HG03575 (cell line): ENCODE results near the gene RNF8.
"Not testable (repeated sequence)": the region's sequence is repeated elsewhere in the genome, so short reads cannot be mapped to it uniquely, and the experiment has no call there.

ENCODE experiments used
- ATAC-seq: cut with Tn5 transposase; IDR thresholded peaks from one replicate; pipeline ENCODE4 v1.9.1; 2021; ENCODE audit not compliant: unreplicated experiment, insufficient number of reproducible peaks, low FRiP score; ENCODE audit errors: extremely low read depth

Gene RNF8, protein sequence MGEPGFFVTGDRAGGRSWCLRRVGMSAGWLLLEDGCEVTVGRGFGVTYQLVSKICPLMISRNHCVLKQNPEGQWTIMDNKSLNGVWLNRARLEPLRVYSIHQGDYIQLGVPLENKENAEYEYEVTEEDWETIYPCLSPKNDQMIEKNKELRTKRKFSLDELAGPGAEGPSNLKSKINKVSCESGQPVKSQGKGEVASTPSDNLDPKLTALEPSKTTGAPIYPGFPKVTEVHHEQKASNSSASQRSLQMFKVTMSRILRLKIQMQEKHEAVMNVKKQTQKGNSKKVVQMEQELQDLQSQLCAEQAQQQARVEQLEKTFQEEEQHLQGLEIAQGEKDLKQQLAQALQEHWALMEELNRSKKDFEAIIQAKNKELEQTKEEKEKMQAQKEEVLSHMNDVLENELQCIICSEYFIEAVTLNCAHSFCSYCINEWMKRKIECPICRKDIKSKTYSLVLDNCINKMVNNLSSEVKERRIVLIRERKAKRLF

DNA sequence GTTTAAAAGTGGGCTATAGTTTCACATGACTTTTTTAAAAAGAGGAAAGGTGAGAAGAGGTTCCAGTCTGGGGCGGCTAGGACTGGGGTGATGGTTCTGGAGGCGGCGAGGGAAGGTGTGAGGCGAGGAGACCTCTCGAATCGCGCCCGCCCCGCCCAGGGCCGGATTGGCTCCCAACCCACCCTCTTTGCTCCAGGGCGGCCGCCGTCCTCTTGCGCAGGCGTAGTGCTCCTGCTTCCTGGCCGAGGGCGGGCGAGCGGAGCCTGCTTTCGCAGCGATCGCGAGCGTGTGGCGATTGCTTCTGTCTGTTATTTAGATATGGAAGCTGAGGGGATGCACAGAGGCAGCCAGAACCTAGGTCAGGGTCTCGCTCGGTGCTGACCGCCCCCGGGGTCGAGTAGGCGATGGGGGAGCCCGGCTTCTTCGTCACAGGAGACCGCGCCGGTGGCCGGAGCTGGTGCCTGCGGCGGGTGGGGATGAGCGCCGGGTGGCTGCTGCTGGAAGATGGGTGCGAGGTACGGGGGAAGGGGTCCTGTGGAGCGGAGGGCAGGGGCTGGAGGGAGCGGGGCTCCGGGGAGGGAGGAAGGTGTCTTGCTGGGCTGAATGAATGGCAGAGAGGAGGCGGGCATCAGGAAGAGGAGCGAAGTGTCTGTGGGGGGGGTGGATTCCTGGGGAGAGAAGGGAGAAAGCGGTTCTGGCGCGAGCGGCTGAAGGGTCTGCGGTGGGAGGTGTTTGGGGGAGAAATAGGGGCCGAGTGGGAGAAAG, at the start of gene RNF8:
RNF8 (plus strand) TSS at position 223 of the 765 bp plus-strand sequence; CDS start at position 405, 182 bp downstream.
- ATAC-seq: no peak

DNA sequence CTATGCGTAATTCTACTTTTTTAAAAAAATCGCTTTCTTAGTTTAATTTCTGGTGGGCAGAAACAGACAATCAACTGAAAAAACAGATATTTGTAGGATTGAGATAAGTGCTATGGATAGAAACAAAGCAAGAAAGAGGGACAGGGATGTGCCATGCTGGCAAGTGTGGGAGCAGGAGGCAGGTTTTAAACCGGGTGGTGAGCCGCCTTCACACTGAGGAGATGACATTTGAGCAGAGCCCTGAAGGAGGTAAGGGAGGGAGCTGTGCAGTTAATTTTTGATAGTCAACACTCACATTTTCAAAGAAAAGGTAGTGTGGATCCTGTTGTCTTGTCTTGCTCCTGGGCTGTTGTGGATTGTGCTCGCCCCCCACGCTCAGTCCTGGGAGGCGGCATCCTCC, 49.0 kb upstream of the RNF8 start:
- ATAC-seq: no peak

DNA sequence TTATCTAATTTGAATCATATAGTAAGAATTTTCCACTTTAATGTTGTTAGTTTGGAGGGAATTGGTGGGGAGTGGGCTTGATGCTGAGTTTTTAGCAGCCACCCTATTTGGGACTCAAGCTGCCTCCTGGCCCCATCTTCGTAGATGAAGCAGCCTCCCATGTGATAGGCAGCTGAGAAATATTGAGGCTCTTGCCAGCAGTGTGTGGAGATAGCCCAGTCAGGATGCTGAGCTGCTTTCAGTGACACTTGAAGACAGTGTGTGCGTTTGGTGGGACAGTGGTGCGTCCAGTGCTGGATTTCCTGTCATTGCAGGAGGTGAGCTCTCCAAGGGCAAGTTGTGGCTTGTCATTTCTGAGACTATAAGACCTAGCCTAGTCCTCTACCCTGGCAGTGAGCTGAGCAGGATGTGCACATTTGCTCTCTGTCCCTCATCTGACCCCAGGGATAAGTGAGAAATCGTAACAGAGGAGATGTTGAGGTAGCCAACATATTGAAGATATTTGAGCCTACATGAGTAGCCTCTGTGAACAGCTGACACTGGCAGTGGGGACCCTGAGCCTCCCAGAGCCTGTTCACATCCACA, 47.9 kb upstream of the RNF8 start:
- no peak for ATAC-seq

DNA sequence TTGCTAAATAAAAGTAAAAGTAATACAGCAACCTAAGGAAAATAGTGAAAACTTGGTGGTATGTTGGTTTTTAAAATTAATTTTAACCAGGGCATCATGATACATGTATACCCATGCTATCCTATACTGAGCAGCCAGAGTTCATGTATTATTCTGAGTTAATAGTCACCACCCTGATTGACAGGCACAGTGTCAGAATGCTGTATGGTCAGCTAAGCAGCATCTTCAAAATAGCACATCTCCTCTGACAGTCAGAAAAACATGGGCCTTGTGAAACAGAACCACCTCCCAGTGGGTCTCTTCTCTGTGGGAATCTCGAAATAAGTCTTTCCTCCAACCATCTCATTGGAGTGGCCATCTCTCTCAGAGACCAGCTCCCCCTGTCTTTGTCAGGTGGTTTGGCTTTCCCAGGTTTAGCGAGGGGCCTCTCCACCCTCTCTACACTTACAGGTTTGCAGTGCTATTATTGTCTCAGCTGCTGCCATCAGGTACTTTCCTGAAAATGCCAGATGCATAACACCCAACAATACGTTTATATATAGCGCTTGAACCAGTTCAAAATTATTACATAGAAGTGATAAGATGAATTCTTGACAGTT, 47.1 kb upstream of the RNF8 start:
- ATAC-seq: no peak

DNA sequence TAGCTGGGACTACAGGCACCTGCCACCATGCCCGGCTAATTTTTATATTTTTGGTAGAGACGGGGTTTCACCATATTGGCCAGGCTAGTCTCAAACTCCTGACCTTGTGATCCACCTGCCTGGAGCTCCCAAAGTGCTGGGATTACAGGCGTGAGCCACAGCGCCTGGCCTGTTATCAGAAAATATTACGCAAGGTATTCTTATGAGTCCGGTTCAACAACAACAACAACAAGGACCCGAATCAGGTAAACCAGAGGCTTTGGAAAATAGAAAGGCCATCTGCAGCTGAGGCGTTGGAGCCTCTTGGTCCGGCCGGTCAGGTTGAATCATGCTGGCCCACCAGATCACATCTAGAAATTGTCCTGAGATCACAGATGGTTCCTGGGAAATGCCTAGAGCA, 46.3 kb upstream of the RNF8 start:
- not testable (repeated sequence) for ATAC-seq

DNA sequence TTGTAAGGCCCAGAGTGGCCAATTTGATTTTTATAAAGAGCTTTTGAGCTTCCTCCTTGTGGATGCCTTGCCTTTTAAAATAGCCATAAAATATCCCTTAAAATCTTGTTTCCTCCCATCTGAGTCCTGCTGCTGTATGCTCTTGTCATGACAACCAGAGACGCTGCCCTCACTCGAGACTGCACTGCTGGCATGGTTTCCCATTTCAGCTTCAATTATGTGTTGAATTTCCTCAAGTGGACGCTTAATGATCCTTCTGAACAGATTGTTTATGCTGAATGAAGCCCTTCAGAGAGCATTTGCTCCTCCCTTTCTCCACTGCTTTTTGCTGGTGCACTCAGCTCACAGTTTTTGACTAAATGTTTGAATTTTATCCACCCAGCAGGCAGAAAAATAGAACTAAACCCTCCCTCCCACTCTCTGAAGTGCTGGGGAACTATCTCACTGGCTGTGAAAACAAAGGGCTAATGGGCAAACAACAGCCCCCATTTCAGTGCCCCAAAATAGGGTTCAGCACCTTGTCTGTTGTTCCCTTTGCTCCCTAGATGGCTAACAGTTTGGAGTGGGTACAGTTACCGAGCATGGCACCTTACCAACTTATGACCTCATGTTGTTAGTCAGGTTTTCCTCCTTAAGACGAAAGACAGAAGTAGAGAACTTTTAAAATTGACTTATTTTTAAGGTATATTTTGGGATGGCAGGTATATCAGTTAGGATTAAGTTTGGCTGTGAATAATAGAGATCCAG, 45.5 kb upstream of the RNF8 start:
- ATAC-seq: no peak

DNA sequence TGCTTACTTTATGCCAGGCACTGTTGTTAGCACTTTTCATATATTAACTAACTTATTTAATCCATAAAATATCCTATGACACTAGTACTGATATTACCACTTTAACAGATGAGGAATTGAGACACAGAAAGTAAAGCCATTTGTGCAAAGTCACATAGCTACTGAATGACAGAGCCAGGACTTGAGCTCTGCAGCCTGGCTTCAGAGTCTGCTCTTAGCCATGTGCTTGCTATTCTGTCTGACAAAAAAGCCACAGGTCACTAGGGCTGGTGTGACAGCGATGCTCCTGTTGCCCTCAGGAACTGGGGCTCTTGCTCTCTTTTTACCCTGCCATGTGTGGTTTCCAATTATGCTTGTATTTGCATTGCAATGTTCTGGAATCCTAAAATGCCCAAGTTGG, 44.7 kb upstream of the RNF8 start:
- ATAC-seq: no peak

DNA sequence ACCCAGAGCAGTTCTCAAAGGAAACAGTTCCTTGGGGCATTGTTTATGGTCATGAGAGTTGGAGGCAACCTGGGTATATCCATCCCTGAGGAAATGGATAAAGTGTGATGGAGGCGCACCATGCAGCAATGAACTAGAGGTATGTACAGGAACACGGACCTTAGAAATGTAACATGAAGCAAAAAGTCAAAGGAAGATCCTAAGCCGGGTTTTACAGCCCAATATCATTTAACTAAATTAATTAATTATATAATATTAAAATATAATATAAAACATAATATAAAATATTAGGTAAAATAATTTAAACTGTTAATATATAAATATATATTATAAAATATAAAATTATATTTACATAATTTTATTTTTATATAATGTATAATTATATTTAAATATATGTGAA, 44.1 kb upstream of the RNF8 start:
- no peak for ATAC-seq

DNA sequence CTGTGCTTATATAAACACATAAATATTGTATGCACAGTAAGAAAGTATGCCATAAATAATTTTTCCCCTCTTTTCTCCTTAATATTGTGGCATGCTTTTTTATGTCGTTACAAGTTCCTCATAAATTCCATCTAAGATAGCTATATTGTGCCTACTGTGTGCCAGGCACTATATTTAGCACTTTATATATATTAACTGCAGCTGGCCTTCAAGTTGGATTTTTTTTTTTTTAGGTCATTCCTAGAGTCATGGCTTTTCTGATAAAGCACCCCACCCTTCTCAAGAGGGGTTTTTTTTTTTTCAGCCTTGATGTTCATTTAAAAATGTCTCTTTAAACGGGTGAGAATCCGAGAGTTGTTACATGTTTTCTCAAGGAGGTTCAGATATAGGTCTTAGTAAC, 42.8 kb upstream of the RNF8 start:
- ATAC-seq: no peak

DNA sequence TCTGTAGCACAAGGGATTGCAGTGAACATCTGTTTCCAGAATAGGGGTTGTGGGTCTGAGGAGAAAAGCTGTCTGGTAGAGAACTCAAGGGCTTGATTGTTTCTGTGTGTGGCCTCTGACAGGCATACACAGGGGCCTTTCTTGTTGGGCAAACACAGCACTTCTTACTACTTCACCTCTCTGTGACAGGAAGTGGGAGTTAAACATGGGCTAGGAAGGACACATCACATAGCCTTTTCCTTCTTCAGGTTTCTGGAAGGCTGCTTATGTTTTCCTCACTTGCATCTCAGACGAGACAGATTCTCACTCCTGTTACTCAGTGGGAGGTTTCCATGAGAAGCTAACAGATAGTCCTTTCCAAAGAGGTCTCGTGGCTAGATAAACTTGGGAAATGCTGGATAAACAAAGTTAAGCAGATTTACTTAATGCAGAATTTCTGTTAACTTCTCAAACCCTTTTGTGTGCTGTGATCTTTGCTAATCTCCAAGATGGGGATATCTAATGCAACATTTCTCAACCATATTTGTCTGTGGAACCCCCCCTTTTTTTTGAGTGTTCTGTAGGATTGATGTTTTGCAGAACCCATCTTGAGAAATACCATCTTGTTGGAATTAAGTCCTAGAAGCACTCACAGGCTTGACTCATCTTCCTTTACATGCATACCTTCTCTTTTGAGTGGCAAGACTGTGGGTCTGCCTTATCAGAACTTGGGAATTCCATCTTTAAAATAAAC, 41.9 kb upstream of the RNF8 start:
- no peak for ATAC-seq

DNA sequence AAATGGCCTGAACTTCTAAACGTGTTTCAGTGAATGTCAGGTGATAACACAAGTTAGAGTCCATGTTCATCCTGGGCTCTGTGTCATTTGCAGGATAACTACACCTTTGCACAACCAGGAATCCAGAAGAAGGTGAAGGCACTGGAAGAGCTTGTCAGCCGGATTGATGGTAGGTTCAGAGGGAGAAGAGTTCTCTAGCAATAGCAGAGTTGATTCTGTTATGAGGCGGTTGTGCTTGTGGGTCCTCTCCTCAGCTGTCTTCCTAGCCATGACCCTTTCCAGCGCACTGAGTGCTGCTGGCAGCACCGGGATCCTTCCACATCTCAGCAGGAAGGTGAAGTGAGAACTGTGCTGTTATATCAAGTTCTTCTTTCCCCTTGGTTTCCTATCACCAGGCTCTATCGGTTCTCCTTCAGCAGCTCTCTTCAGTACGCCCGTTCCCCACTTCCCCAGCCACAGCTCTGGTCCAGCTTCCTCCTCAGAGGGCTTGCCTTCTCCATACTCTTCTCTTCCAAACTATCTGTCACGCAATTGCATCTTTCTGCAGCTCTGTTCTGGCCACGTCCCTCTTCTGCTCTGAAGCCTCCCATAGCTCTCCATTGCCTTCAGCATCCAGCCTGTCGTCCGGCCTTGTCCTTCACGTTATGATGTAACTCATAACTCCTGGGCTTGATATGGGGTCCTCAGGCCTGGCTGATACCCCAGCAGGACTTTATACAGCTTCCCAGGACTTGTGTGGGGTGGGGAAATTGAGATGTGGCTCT, 39.9 kb upstream of the RNF8 start:
- no peak for ATAC-seq

DNA sequence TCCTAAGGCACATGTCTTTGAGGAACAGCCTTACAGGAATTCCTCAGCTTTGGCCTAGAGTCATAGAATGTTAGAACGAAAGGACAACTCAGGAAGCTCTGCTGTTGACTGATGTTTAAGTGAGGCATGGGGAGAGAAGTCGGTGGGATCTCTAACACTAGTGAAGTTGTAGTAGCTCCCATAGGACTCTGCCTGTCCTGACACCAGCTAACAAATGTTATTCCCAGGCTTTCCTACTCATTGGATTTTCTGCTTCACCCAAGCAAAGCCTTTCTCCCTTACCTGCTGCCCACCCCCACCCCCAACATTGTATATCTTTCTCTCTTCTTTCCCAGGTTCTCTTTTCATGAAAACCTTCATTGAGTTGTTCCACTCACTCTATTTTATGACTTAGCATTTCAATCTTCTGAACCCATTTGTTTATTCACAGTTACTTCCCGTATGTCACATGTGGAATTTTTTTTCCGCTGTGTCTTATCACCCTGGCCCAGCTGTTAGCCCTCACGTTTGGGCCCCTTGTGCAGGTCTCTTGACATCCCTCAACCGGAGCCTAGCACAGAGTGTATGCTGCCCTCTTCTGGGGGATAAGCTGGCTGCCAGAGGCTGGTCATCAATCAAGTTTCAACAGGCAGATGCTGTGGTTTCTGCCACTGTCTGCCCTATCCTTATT, 39.2 kb upstream of the RNF8 start:
- no peak for ATAC-seq

DNA sequence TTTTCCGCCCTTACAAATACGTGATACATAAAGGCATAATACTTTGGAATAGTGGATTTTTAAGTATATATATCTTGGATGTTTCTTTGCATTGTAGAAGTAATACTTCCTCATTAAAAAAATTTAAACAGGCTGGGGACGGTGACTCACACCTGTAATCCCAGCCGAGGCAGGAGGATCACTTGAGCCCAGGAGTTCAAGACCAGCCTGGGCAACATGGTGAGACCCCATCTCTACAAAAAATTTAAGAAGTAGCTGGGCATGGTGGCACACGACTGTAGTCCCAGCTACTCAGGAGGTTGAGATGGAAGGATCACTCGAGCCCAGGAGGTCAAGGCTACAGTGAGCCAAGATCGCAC, 38.6 kb upstream of the RNF8 start:
- no peak for ATAC-seq

DNA sequence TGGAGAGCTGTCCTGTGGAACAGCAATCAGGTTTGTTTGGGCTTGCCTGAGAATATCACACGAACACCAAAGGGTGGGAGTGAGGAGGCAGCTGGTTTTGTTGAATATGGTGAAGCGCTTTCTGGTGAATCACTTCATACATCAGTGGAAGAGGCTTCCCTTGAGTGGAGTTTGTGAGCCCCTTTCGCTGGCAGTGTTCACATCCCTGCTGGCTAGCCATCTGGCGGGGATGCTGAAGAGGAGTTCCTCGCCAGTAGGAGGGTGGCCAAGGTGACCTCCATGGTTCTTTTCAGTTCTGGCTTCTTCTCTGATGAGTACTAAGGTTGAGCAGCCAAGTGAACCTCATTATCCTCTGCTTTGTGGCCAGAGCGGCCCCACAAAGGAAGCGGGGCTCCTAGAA, 37.7 kb upstream of the RNF8 start:
- ATAC-seq: no peak

DNA sequence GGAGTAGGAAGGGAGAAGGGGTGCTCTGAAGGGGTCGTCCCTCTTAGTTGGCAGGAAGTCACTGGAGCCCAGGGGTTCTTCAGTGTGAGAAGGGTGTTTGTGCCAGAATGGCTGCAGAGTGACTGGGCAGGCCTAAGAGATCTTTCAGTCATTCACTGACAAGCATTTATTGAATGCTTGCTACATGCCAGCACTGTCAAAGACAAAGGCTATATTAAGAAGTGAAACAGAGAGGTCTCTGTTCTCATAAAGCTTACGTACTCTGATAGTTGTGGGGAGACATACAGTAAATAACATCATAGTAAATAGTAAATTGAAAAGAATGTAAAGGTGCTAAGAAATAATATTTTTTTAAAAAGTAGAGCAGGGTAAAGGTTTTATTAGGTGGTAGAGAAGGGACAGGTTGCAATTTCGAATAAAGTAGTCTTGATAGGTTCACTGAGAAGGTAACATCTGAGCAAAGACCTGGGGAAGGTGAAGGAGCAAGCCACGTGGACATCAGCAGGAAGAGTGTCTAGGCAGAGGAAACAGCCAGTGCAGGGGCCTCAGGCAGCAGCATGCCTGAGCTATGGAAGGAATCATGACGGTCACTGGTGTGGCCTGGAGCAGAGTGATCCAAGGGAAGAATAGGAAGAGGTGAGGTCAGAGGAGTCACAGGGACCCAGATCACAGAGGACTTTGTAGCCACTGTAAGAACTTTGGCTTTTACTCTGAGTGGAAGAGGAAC, 36.3 kb upstream of the RNF8 start:
- no peak for ATAC-seq

DNA sequence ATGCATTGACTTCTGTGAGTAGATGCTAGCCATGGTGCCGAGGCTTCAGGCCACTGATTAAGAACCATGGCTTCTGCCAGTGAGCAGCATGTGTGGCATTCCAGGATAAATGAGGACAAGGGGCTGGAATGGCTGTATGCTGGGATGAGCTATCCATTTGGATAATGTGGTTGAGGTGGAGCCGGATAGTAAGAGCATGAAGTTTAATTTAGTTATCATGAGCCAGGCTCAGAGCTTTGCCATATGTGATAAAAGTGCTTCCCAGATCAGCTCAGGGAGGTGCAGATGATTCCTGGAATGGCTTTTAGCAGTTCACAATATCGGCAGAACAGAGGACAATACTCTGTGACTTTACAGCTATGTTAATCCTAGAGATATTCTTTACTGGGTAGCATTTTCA, 34.6 kb upstream of the RNF8 start:
- ATAC-seq: no peak
